Neural progenitor cell (in vitro differentiated cells): Measurements from ENCODE around the gene MRPL4. TPM values are rescaled to one million over a fixed set of nuclear protein-coding genes. Genes with fewer than 3 reads are reported as not detected.
A peak's percentile ranks its signal among the peaks of the same experiment; 100 is the strongest.
"Not testable (repeated sequence)": the region's sequence is repeated elsewhere in the genome, so short reads cannot be mapped to it uniquely, and the experiment has no call there.

Source experiments
- DNase-seq: peaks from one replicate; pipeline ENCODE4 v3.0.0-alpha.2; 2016; ENCODE audit warnings: low spot score
- H2AFZ ChIP-seq: fragments of 200-600 bp; sonication (generic); replicated peaks from 2 replicates; pipeline ENCODE4 v1.6.1; 2016; ENCODE audit warnings: antibody characterized with exemption
- H3F3A ChIP-seq: fragments of 200-600 bp; sonication (generic); 2 replicates; pipeline ENCODE4 v1.6.1; 2016; ENCODE audit warnings: antibody characterized with exemption, low read depth
- H3K27ac ChIP-seq: fragments of 200-600 bp; sonication (generic); 2 replicates; pipeline ENCODE4 v1.5.1; 2016; ENCODE audit warnings: mild to moderate bottlenecking
- H3K27me3 ChIP-seq: fragments of 200-600 bp; sonication (generic); 2 replicates; pipeline ENCODE4 v1.6.1; 2016; ENCODE audit warnings: mild to moderate bottlenecking, moderate library complexity
- H3K36me3 ChIP-seq: fragments of 200-600 bp; sonication (generic); 2 replicates; pipeline ENCODE4 v1.5.1; 2016
- H3K4me1 ChIP-seq: fragments of 200-600 bp; sonication (generic); 2 replicates; pipeline ENCODE4 v1.6.1; 2016; ENCODE audit warnings: mixed run types
- H3K4me2 ChIP-seq: fragments of 200-600 bp; sonication (generic); 2 replicates; pipeline ENCODE4 v1.6.1; 2016
- H3K4me3 ChIP-seq: fragments of 200-600 bp; sonication (generic); 2 replicates; pipeline ENCODE4 v1.5.1; 2016
- H3K79me2 ChIP-seq: fragments of 200-600 bp; sonication (generic); 2 replicates; pipeline ENCODE4 v1.6.1; 2016; ENCODE audit warnings: low read depth
- H3K9ac ChIP-seq: fragments of 200-600 bp; sonication (generic); 2 replicates; pipeline ENCODE4 v1.6.1; 2016
- H3K9me3 ChIP-seq: fragments of 200-600 bp; sonication (generic); 2 replicates; pipeline ENCODE4 v1.5.1; 2016; ENCODE audit warnings: low read depth
- H4K20me1 ChIP-seq: fragments of 200-600 bp; sonication (generic); 2 replicates; pipeline ENCODE4 v1.6.1; 2016; ENCODE audit warnings: low read depth
- H3K27ac Mint-ChIP-seq: 3 replicates; pipeline ENCODE4 v1.8.0; 2021; ENCODE audit warnings: mixed read lengths
- H3K27me3 Mint-ChIP-seq: 2 replicates; pipeline ENCODE4 v1.8.0; 2022; ENCODE audit warnings: low read depth, mild to moderate bottlenecking, inconsistent platforms, moderate library complexity, mixed read lengths; ENCODE audit not compliant: insufficient read depth
- H3K36me3 Mint-ChIP-seq: 3 replicates; pipeline ENCODE4 v1.8.0; 2021; ENCODE audit warnings: mixed read lengths
- H3K4me1 Mint-ChIP-seq: 3 replicates; pipeline ENCODE4 v1.8.0; 2021; ENCODE audit warnings: mixed read lengths
- H3K4me3 Mint-ChIP-seq: 3 replicates; pipeline ENCODE4 v1.8.0; 2021; ENCODE audit warnings: mild to moderate bottlenecking, moderate library complexity, mixed read lengths
- H3K9me3 Mint-ChIP-seq: 3 replicates; pipeline ENCODE4 v1.8.0; 2020; ENCODE audit warnings: mixed read lengths
- EZH2 ChIP-seq: fragments of 200-600 bp; sonication (generic); IDR thresholded peaks from 2 replicates; pipeline ENCODE4 v1.6.1; 2017; ENCODE audit warnings: antibody characterized with exemption, mild to moderate bottlenecking, moderate library complexity
- EZH2phosphoT487 ChIP-seq: fragments of 200-600 bp; sonication (generic); IDR thresholded peaks from 2 replicates; pipeline ENCODE4 v1.6.1; 2017; ENCODE audit warnings: antibody characterized with exemption
- total RNA-seq: library from RNA; depleted of rRNA; stranded (reverse); fragments of >200 nt; gene quantifications from 2 replicates; pipeline ENCODE4 v1.2.3, GENCODE V29; 2015; ENCODE audit warnings: low replicate concordance
- TF ChIP-seq, protein P1 (sequence below): fragments of 200-600 bp; sonication (generic); IDR thresholded peaks from 2 replicates; pipeline ENCODE4 v1.5.1; 2017; ENCODE audit warnings: antibody characterized with exemption, mild to moderate bottlenecking

The MRPL4 gene
- total RNA-seq, 1 donor from 2014 or later: 22.5 TPM

DNA sequence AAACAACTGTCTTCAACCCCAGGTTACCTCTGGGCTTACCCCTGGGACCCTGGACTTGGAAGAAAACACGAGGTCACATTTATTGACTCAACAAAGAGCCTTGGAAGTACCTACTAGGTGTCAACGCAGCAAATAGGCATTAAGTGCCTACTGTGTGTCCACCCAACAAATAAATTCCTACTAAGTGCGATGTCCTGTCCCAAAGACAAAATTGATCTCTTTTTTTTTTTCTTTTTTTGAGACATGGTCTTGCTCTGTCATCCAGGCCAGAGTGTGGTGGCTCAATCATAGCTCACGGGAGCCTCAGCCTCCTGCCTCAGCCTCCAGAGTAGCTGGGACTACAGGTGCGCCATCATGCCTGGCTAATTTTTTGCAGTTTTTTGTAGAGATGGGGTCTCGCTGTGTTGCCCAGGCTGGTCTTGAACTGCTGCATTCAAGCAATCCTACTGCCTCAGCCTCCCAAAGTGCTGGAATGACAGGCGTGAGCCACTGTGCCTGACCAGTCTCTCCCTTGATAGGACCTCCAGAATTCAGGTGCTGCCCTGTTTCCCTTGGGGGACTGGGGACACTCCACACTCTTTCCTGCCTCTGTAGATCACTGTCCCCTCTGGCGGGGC is 20.3 kb upstream of the MRPL4 start:
- peak overlapping the region; percentile 85 for H3K4me3 Mint-ChIP-seq
- no peak overlapping the region for H3K9ac ChIP-seq

DNA sequence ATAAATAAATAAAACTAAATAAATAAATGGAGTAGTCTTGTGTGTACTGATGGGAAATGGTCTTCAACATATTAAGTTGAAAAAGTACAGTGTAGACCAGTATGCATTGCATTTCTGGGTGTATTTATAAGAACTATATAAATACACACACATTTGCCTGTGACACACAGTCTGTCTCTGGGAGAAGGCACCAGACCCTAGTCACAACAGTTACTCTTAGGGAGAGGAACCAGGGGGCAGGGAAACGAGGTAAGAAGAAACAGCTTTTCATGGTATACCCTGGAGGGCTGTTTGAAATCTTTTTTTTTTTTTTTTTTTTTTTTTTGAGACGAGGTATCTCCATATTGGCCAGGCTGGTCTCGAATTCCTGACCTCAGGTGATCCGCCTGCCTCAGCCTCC is 18.1 kb upstream of the MRPL4 start:
- H3K9me3 ChIP-seq: no peaks in the 10 kb centered on the region
- H3K27ac Mint-ChIP-seq: no peak overlapping the region

More for the DNA sequence above, 20.3 kb upstream of the MRPL4 start:
- Histone ChIP-seq H3K27me3 (no peaks in the 10 kb centered on the region), H3K4me2 (peak overlapping the region; percentile 96), H3K4me1 (peaks cover 5% of the 10 kb centered on the region), H3K4me3 (peak overlapping the region; percentile 55), H3K9me3 (no peaks in the 10 kb centered on the region), H2AFZ (peak overlapping the region; percentile 37), H4K20me1 (peaks cover 25% of the 10 kb centered on the region), H3F3A (peaks cover 33% of the 10 kb centered on the region), H3K79me2 (peaks cover 20% of the 10 kb centered on the region), H3K36me3 (no peaks in the 10 kb centered on the region), H3K27ac (no peak overlapping the region)
- H3K27me3 Mint-ChIP-seq: peaks cover 2% of the 10 kb centered on the region
- no peaks in the 10 kb centered on the region for H3K9me3 Mint-ChIP-seq
- DNase-seq: no peak
- no peaks in the 10 kb centered on the region for H3K36me3 Mint-ChIP-seq
- H3K27ac Mint-ChIP-seq: peak overlapping the region; percentile 39
- H3K4me1 Mint-ChIP-seq: peaks cover 14% of the 10 kb centered on the region
- TF ChIP-seq EZH2: no peak

DNA sequence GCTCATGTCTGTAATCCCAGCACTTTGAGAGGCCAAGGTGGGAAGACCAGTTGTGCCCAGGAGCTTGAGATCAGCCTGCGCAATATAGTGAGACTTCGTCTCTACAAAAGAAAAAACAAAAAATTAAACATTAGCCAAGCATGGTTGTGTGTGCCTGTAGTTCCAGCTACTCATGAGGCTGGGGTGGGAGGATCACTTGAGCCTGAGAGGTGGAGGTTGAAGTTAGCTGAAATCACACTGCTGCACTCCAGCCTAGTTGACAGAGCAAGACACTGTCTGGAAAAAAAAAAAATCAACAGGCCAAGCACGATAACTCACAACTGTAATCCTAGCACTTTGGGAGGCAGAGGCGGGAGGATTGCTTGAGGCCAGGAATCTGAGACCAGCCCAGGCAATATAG is 17.0 kb upstream of the MRPL4 start:
- Histone ChIP-seq H3K4me1 (no peaks in the 10 kb centered on the region), H2AFZ (no peak overlapping the region), H3F3A (peaks cover 18% of the 10 kb centered on the region), H4K20me1 (no peaks in the 10 kb centered on the region), H3K4me2 (no peak overlapping the region), H3K9ac (no peak overlapping the region), H3K9me3 (no peaks in the 10 kb centered on the region), H3K36me3 (no peaks in the 10 kb centered on the region), H3K4me3 (no peak overlapping the region), H3K27ac (no peak overlapping the region), H3K27me3 (no peaks in the 10 kb centered on the region), H3K79me2 (no peaks in the 10 kb centered on the region)
- H3K27ac Mint-ChIP-seq: no peak overlapping the region
- peaks cover 9% of the 10 kb centered on the region for H3K4me1 Mint-ChIP-seq
- H3K36me3 Mint-ChIP-seq: no peaks in the 10 kb centered on the region
- no peaks in the 10 kb centered on the region for H3K9me3 Mint-ChIP-seq
- no peak for DNase-seq
- TF ChIP-seq EZH2 (no peak), EZH2phosphoT487 (no peak)
- TF ChIP-seq, protein P1, sequence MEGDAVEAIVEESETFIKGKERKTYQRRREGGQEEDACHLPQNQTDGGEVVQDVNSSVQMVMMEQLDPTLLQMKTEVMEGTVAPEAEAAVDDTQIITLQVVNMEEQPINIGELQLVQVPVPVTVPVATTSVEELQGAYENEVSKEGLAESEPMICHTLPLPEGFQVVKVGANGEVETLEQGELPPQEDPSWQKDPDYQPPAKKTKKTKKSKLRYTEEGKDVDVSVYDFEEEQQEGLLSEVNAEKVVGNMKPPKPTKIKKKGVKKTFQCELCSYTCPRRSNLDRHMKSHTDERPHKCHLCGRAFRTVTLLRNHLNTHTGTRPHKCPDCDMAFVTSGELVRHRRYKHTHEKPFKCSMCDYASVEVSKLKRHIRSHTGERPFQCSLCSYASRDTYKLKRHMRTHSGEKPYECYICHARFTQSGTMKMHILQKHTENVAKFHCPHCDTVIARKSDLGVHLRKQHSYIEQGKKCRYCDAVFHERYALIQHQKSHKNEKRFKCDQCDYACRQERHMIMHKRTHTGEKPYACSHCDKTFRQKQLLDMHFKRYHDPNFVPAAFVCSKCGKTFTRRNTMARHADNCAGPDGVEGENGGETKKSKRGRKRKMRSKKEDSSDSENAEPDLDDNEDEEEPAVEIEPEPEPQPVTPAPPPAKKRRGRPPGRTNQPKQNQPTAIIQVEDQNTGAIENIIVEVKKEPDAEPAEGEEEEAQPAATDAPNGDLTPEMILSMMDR: no peak
- no peak overlapping the region for H3K4me3 Mint-ChIP-seq
- no peaks in the 10 kb centered on the region for H3K27me3 Mint-ChIP-seq

More for the DNA sequence above, 18.1 kb upstream of the MRPL4 start:
- H3K36me3 Mint-ChIP-seq: no peaks in the 10 kb centered on the region
- no peak for DNase-seq
- TF ChIP-seq, protein P1: no peak
- no peak for TF ChIP-seq EZH2
- no peak for TF ChIP-seq EZH2phosphoT487
- Histone ChIP-seq H2AFZ (no peak overlapping the region), H3K79me2 (peaks cover 9% of the 10 kb centered on the region), H3F3A (peaks cover 28% of the 10 kb centered on the region), H3K9ac (no peak overlapping the region), H3K4me2 (no peak overlapping the region), H3K27me3 (no peaks in the 10 kb centered on the region), H3K36me3 (no peaks in the 10 kb centered on the region), H3K27ac (no peak overlapping the region), H3K4me3 (no peak overlapping the region), H3K4me1 (peaks cover 5% of the 10 kb centered on the region), H4K20me1 (peaks cover 8% of the 10 kb centered on the region)
- peaks cover 14% of the 10 kb centered on the region for H3K4me1 Mint-ChIP-seq
- H3K27me3 Mint-ChIP-seq: peaks cover under 1% of the 10 kb centered on the region
- H3K9me3 Mint-ChIP-seq: no peaks in the 10 kb centered on the region
- H3K4me3 Mint-ChIP-seq: no peak overlapping the region

DNA sequence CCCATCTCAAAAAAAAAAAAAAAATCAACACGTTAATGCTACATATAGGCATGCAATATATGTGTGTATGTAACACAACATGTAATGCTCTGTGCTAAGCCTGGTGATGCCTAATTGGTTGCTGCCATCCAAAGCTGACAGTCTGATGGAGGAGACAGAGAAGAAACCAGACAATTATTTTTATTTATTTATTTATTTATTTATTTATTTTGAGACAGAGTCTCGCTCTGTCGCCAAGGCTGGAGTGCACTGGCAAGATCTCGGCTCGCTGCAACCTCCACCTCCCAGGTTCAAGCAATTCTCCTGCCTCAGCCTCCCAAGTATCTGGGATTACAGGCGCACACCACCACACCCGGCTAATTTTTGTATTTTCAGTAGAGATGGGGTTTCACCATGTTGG is 16.6 kb upstream of the MRPL4 start:
- H3K27me3 Mint-ChIP-seq, H3K36me3 Mint-ChIP-seq, H3K27ac ChIP-seq, H3K4me3 Mint-ChIP-seq, H3K27ac Mint-ChIP-seq, H3K36me3 ChIP-seq, H3K79me2 ChIP-seq, H2AFZ ChIP-seq, H3K9me3 ChIP-seq, DNase-seq, H3K4me1 Mint-ChIP-seq, H3K4me1 ChIP-seq, H3K4me2 ChIP-seq, H4K20me1 ChIP-seq, H3K9ac ChIP-seq, H3K27me3 ChIP-seq, H3K9me3 Mint-ChIP-seq, H3K4me3 ChIP-seq: not testable (repeated sequence)
- peaks cover 14% of the 10 kb centered on the region for H3F3A ChIP-seq
